ENCODE measurements around the gene MAFG. TPM values are rescaled to one million over a fixed set of nuclear protein-coding genes. Genes with fewer than 3 reads are reported as not detected.
A peak's percentile ranks its signal among the peaks of the same experiment; 100 is the strongest.

MAFG gene
- total and polyA plus RNA-seq, 2 of the 13 experiments (the other 11 are each of a cell fraction or from before 2014, with no cell fraction given), result 14.5 to 20.0 TPM

- TF ChIP-seq ZSCAN12 (CRISPR knock-in tag; IDR thresholded peaks at IDR 0.05) (no peak), ZNF562 (CRISPR knock-in tag; IDR thresholded peaks at IDR 0.05; ENCODE audit: borderline replicate concordance) (no peak), ZNF607 (CRISPR knock-in tag; IDR thresholded peaks at IDR 0.05; ENCODE audit: borderline replicate concordance) (no peak), ZNF101 (CRISPR knock-in tag; IDR thresholded peaks at IDR 0.05; ENCODE audit: borderline replicate concordance, low read depth) (no peak), SNAPC4 (CRISPR knock-in tag; IDR thresholded peaks at IDR 0.05) (no peak), SAFB2 (CRISPR knock-in tag; IDR thresholded peaks at IDR 0.05; ENCODE audit: borderline replicate concordance, low read depth) (no peak), ZFP91 (CRISPR knock-in tag; IDR thresholded peaks at IDR 0.05; ENCODE audit: borderline replicate concordance) (peak; percentile 6; the same call in 1 of the 2 replicates), ZNF333 (CRISPR knock-in tag; IDR thresholded peaks at IDR 0.05; ENCODE audit: borderline replicate concordance) (no peak), ZBTB38 (CRISPR knock-in tag; IDR thresholded peaks at IDR 0.05) (0 out of 2 replicates have a peak, but pooled peaks have one; percentile 22), MTERF4 (CRISPR knock-in tag; IDR thresholded peaks at IDR 0.05) (no peak), NFYC (CRISPR knock-in tag; IDR thresholded peaks at IDR 0.05) (no peak), RXRA (CRISPR knock-in tag; IDR thresholded peaks at IDR 0.05) (peak; percentile 49; the same call in 1 of the 2 replicates), THAP9 (CRISPR knock-in tag; IDR thresholded peaks at IDR 0.05; ENCODE audit: borderline replicate concordance) (no peak), CBFB (CRISPR knock-in tag; IDR thresholded peaks at IDR 0.05) (no peak)
- TF ChIP-seq, protein P1, sequence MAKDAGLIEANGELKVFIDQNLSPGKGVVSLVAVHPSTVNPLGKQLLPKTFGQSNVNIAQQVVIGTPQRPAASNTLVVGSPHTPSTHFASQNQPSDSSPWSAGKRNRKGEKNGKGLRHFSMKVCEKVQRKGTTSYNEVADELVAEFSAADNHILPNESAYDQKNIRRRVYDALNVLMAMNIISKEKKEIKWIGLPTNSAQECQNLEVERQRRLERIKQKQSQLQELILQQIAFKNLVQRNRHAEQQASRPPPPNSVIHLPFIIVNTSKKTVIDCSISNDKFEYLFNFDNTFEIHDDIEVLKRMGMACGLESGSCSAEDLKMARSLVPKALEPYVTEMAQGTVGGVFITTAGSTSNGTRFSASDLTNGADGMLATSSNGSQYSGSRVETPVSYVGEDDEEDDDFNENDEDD (CRISPR knock-in tag; IDR thresholded peaks at IDR 0.05; ENCODE audit: borderline replicate concordance), result peak; percentile 41; the same call in 1 of the 2 replicates
Observed at GRCh38 chr17:81916234-81917001, 11.1 kb downstream of the MAFG start (continued).

Data from HepG2 (cell line).